CD4-positive, alpha-beta T cell treated with Interleukin-15 for 1 hour (primary cell): ENCODE results near the gene STK38L.

Source experiments
- DNase-seq: peaks from one replicate; pipeline ENCODE4 v3.0.0-alpha.2; 2020

The STK38L gene

GRCh38 chr12:27243804-27244688, at the start of gene STK38L:
STK38L (plus strand) TSS chr12:27244286; CDS start chr12:27297721, 53,435 bp downstream.
- DNase-seq: peak; percentile 98

- DNase-seq: no peak
These were observed 49.4 kb upstream of the STK38L start for GRCh38 chr12:27194644-27195043.

GRCh38 chr12:27198036-27198435, 46.0 kb upstream of the STK38L start:
- no peak for DNase-seq

- DNase-seq: no peak
These were observed 44.3 kb upstream of the STK38L start for GRCh38 chr12:27199638-27200300.

GRCh38 chr12:27201169-27201568, 42.9 kb upstream of the STK38L start:
- DNase-seq: no peak

GRCh38 chr12:27206801-27207502, 37.1 kb upstream of the STK38L start:
- no peak for DNase-seq

GRCh38 chr12:27207615-27208413, 36.3 kb upstream of the STK38L start:
- DNase-seq: no peak

GRCh38 chr12:27208414-27208750, 35.7 kb upstream of the STK38L start:
- DNase-seq: no peak

GRCh38 chr12:27209257-27209910, 34.7 kb upstream of the STK38L start:
- DNase-seq: no peak

- DNase-seq: no peak
These were observed 33.9 kb upstream of the STK38L start for GRCh38 chr12:27210187-27210586.

GRCh38 chr12:27212861-27213260, 31.2 kb upstream of the STK38L start:
- DNase-seq: no peak

GRCh38 chr12:27213304-27213703, 30.8 kb upstream of the STK38L start:
- DNase-seq: no peak

- DNase-seq: no peak
These were observed 30.0 kb upstream of the STK38L start for GRCh38 chr12:27213830-27214787.

GRCh38 chr12:27217590-27217989, 26.5 kb upstream of the STK38L start:
- DNase-seq: no peak

- no peak for DNase-seq
These were observed 24.4 kb upstream of the STK38L start for GRCh38 chr12:27219693-27220054.

GRCh38 chr12:27220055-27220987, 23.8 kb upstream of the STK38L start:
- no peak for DNase-seq

GRCh38 chr12:27220988-27221345, 23.1 kb upstream of the STK38L start:
- DNase-seq: no peak

- no peak for DNase-seq
These were observed 22.3 kb upstream of the STK38L start for GRCh38 chr12:27221625-27222387.

GRCh38 chr12:27226407-27226929, 17.6 kb upstream of the STK38L start:
- no peak for DNase-seq
